OCI-LY7 (cell line): ENCODE data around the gene TBC1D5. TPM values are rescaled to one million over a fixed set of nuclear protein-coding genes. Genes with fewer than 3 reads are reported as not detected.

ENCODE experiments used
- BruUV-seq: library from RNA; stranded (reverse); fragments of 400-500 nt; replicated peaks from 2 replicates; lab custom pipeline; 2021; lab: Mats Ljungman, UMichigan
- CTCF ChIA-PET: fragments of 300-600 bp; sonication (Branson Sonifier 250); formaldehyde crosslinking; loops from one replicate; lab custom pipeline; 2022; ENCODE audit warnings: antibody characterized with exemption; ENCODE audit not compliant: unreplicated experiment; lab: Charles Lee
- POLR2A ChIA-PET: fragments of 300-600 bp; sonication (Branson Sonifier 250); formaldehyde crosslinking; loops from one replicate; lab custom pipeline; 2022; ENCODE audit warnings: antibody characterized with exemption; lab: Charles Lee
- DNase-seq: peaks from one replicate; pipeline ENCODE4 v3.0.0-alpha.2; 2015; ENCODE audit warnings: low spot score
- H2AFZ ChIP-seq: fragments of 200-600 bp; sonication (generic), shearing (Covaris generic); 2 replicates; pipeline ENCODE4 v1.6.1; 2014; ENCODE audit warnings: mild to moderate bottlenecking, antibody characterized with exemption, low read length, moderate library complexity
- H3K27ac ChIP-seq: fragments of 200-600 bp; sonication (generic); 2 replicates; pipeline ENCODE4 v1.5.1; 2014; ENCODE audit warnings: mixed run types, low read depth, mild to moderate bottlenecking, moderate library complexity, low read length, inconsistent platforms; ENCODE audit not compliant: poor library complexity, severe bottlenecking
- H3K36me3 ChIP-seq: fragments of 200-600 bp; sonication (generic); 2 replicates; pipeline ENCODE4 v1.6.1; 2014; ENCODE audit warnings: mild to moderate bottlenecking, antibody characterized with exemption, low read length, moderate library complexity, mixed read lengths; ENCODE audit not compliant: insufficient read depth
- H3K4me1 ChIP-seq: fragments of 200-600 bp; sonication (generic); 2 replicates; pipeline ENCODE4 v1.5.1; 2014; ENCODE audit warnings: mild to moderate bottlenecking, low read length; ENCODE audit not compliant: insufficient read depth, poor library complexity, severe bottlenecking
- H3K4me2 ChIP-seq: fragments of 200-600 bp; sonication (generic); 2 replicates; pipeline ENCODE4 v1.6.1; 2014; ENCODE audit warnings: mild to moderate bottlenecking, low read length
- H3K4me3 ChIP-seq: fragments of 200-600 bp; sonication (generic); 2 replicates; pipeline ENCODE4 v1.5.1; 2014; ENCODE audit warnings: mild to moderate bottlenecking, low read depth, low read length; ENCODE audit not compliant: poor library complexity, severe bottlenecking
- H3K79me2 ChIP-seq: fragments of 200-600 bp; sonication (generic); 2 replicates; pipeline ENCODE4 v1.6.1; 2016; ENCODE audit warnings: low read depth, mild to moderate bottlenecking, low read length, moderate library complexity, mixed read lengths; ENCODE audit not compliant: insufficient read depth
- H3K9me2 ChIP-seq: fragments of 200-600 bp; sonication (generic); 2 replicates; pipeline ENCODE4 v1.6.1; 2016; ENCODE audit warnings: mild to moderate bottlenecking, low read length, mixed read lengths; ENCODE audit not compliant: insufficient read depth
- H3K9me3 ChIP-seq: fragments of 200-600 bp; sonication (generic); 2 replicates; pipeline ENCODE4 v1.6.1; 2014; ENCODE audit warnings: mild to moderate bottlenecking, mixed run types, low read length, mixed read lengths
- H4K20me1 ChIP-seq: fragments of 200-600 bp; sonication (generic); 2 replicates; pipeline ENCODE4 v1.6.1; 2014; ENCODE audit warnings: mild to moderate bottlenecking, antibody characterized with exemption, low read length, moderate library complexity, mixed read lengths; ENCODE audit not compliant: insufficient read depth
- CTCF ChIP-seq: fragments of 200-600 bp; sonication (generic); conservative IDR thresholded peaks from 2 replicates; pipeline ENCODE4 v1.5.1; 2014; ENCODE audit warnings: mild to moderate bottlenecking, antibody characterized with exemption, low read length, moderate library complexity, mixed read lengths
- EZH2phosphoT487 ChIP-seq: fragments of 200-600 bp; sonication (generic); IDR thresholded peaks from 2 replicates; pipeline ENCODE4 v1.6.1; 2018; ENCODE audit warnings: low read depth, borderline replicate concordance, mild to moderate bottlenecking, mixed run types, antibody characterized with exemption, low read length, moderate library complexity, mixed read lengths
- intact Hi-C: fragments of 100-400 bp; cut with micrococcal nuclease; formaldehyde crosslinking; loops from one replicate; pipeline ENCODE4 v1.10.0; 2022; ENCODE audit not compliant: unreplicated experiment
- total RNA-seq, 2 experiments: library from RNA; depleted of rRNA in 1 of 2; stranded (reverse); fragments of >200 nt in 1 of 2; shearing (Covaris generic) in 1 of 2; gene quantifications; 2 replicates each; pipeline ENCODE4 v1.2.3, GENCODE V29; 2014 to 2022

TBC1D5 gene
- total RNA-seq, 2 experiments from 2014 or later: 78.5 to 82.4 TPM

- Histone ChIP-seq H3K36me3 (peaks cover 14% of the 10 kb centered on the region), H3K4me2 (no peak overlapping the region), H3K9me3 (no peaks in the 10 kb centered on the region), H3K4me3 (no peak overlapping the region), H3K79me2 (no peaks in the 10 kb centered on the region), H3K4me1 (peaks cover 36% of the 10 kb centered on the region), H3K27ac (no peak overlapping the region), H3K9me2 (no peaks in the 10 kb centered on the region), H4K20me1 (no peaks in the 10 kb centered on the region), H2AFZ (no peak overlapping the region)
- ChIA-PET POLR2A (interaction anchor here (0.5 to 2.2 kb wide), 5 partner anchors 9 to 347 kb away, joined by 3 to 10 read pairs (median 4); no protein-coding TSS in a partner anchor), CTCF (no interaction called here)
- intact Hi-C loops: no loop called here
- DNase-seq: no peak
- TF ChIP-seq EZH2phosphoT487 (no peak), CTCF (no peak)
- BruUV-seq: no TSS peak
Observed at GRCh38 chr3:17188378-17188777, 554.1 kb downstream of the TBC1D5 start.

- peaks cover 29% of the 10 kb centered on the region for H3K4me1 ChIP-seq
- H3K4me3 ChIP-seq: no peak overlapping the region
- no peaks in the 10 kb centered on the region for H3K79me2 ChIP-seq
- DNase-seq: peak; percentile 35
- no peak overlapping the region for H2AFZ ChIP-seq
- no peaks in the 10 kb centered on the region for H4K20me1 ChIP-seq
- CTCF ChIA-PET: no interaction called here
- H3K36me3 ChIP-seq: peaks cover 14% of the 10 kb centered on the region
- intact Hi-C loops: no loop called here
- no peak overlapping the region for H3K4me2 ChIP-seq
- H3K27ac ChIP-seq: no peak overlapping the region
- no TSS peak for BruUV-seq
- TF ChIP-seq EZH2phosphoT487 (no peak), CTCF (no peak)
- H3K9me2 ChIP-seq: no peaks in the 10 kb centered on the region
- POLR2A ChIA-PET: interaction anchor here (0.5 to 1.7 kb wide), 2 partner anchors 9 to 58 kb away, joined by 3 to 8 read pairs; no protein-coding TSS in a partner anchor
- no peaks in the 10 kb centered on the region for H3K9me3 ChIP-seq
Observed at GRCh38 chr3:17187589-17188184, 554.7 kb downstream of the TBC1D5 start.

GRCh38 chr3:17183951-17184550 lies 558.4 kb downstream of the TBC1D5 start:
- ChIA-PET CTCF (interaction anchor here (1.0 kb wide), 1 partner anchor 11 kb away, joined by 4 read pairs; no protein-coding TSS in a partner anchor), POLR2A (interaction anchor here (0.6 to 1.4 kb wide), 4 partner anchors 7 to 346 kb away, joined by 3 to 5 read pairs (median 4); no protein-coding TSS in a partner anchor)
- Histone ChIP-seq H3K4me2 (no peak overlapping the region), H3K79me2 (no peaks in the 10 kb centered on the region), H2AFZ (no peak overlapping the region), H3K27ac (no peak overlapping the region), H3K9me2 (no peaks in the 10 kb centered on the region), H3K4me1 (peaks cover 27% of the 10 kb centered on the region), H3K9me3 (no peaks in the 10 kb centered on the region), H3K36me3 (peaks cover 17% of the 10 kb centered on the region), H3K4me3 (no peak overlapping the region), H4K20me1 (no peaks in the 10 kb centered on the region)
- TF ChIP-seq CTCF (no peak), EZH2phosphoT487 (no peak)
- intact Hi-C loops: no loop called here
- DNase-seq: no peak
- BruUV-seq: no TSS peak
